Lower leg skin (tissue), 4 donors: ENCODE results near the gene RAD54L. TPM values are rescaled to one million over a fixed set of nuclear protein-coding genes. Genes with fewer than 3 reads are reported as not detected.
A peak's percentile ranks its signal among the peaks of the same experiment; 100 is the strongest.
"Not testable (repeated sequence)": the region's sequence is repeated elsewhere in the genome, so short reads cannot be mapped to it uniquely, and the experiment has no call there.

Source experiments
- DNase-seq, 2 donors: peaks; one replicate each; pipeline ENCODE4 v3.0.0-alpha.2; 2019; ENCODE audit warnings: low spot score in 2 of 2
- H3K4me3 ChIP-seq: fragments of 200-600 bp; sonication (generic); 2 replicates; pipeline ENCODE4 v1.5.1; 2017; ENCODE audit warnings: mild to moderate bottlenecking, low read depth; ENCODE audit not compliant: poor library complexity, severe bottlenecking
- CTCF ChIP-seq, 3 donors: fragments of 450-650 bp; IDR thresholded peaks; one replicate each; pipeline ENCODE4 v1.5.1; 2016; ENCODE audit warnings: antibody characterized with exemption in 3 of 3, mild to moderate bottlenecking in 3 of 3, moderate library complexity in 2 of 3
- POLR2A ChIP-seq, 2 donors: fragments of 450-650 bp; IDR thresholded peaks; one replicate each; pipeline ENCODE4 v1.6.1; 2016 to 2017; ENCODE audit warnings: antibody characterized with exemption in 2 of 2, mild to moderate bottlenecking in 1 of 2, moderate library complexity in 1 of 2
- WGBS, 2 donors: methylation state at CpG; one replicate each; pipeline ENCODE4 v1.1.5; 2018; 5-methylcytosine and 5-hydroxymethylcytosine counted together
- intact Hi-C: fragments of 100-400 bp; cut with DNase I; formaldehyde crosslinking; loops from one replicate; pipeline ENCODE4 v1.15.0; 2023; ENCODE audit warnings: low total_unique reads
- total RNA-seq, 4 donors: library from RNA; depleted of rRNA; stranded (reverse); fragments of >200 nt; gene quantifications; one replicate each; pipeline ENCODE4 v1.1.0, GENCODE V29; 2016

Gene RAD54L
- total RNA-seq, 4 donors from 2014 or later = 0.19 to 0.89 (median 0.47) TPM

GRCh38 chr1:46315669-46316403 lies 68.3 kb downstream of the RAD54L start:
- DNase-seq = no peak
- no peak overlapping the region for H3K4me3 ChIP-seq
- TF ChIP-seq POLR2A (IDR thresholded peaks at IDR 0.05) = no peak
- no peak for TF ChIP-seq CTCF (IDR thresholded peaks at IDR 0.05)
- 79 to 82% methylated on average over 3 of the region's 3 CpGs for WGBS, 2 donors
- intact Hi-C loops = no loop called here

- WGBS, 2 donors = 94 to 96% methylated on average over 1 of the region's 1 CpG
- DNase-seq = peak in 1 of 2 donors; percentile 20
- intact Hi-C loops = no loop called here
- TF ChIP-seq CTCF (IDR thresholded peaks at IDR 0.05) (no peak), POLR2A (IDR thresholded peaks at IDR 0.05) (no peak)
- no peak overlapping the region for H3K4me3 ChIP-seq
These were observed 69.8 kb downstream of the RAD54L start for GRCh38 chr1:46317323-46317722.

DNA sequence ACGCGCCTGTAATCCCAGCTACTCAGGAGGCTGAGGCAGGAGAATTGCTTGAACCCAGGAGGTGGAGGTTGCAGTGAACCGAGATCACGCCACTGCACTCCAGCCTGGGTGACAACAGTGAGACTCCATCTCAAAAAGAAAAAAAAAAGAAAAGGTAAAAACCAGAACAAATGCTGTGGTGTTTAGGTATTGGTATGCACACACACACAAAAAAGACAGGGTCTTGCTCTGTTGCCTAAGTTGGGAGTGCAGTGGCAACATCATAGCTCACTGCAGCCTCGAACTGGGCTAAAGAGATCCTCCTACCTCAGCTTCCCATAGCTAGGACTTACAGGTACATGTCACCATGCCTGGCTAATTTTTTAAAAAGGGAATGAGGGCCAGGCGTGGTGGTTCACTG lies 71.7 kb downstream of the RAD54L start:
- WGBS, 2 donors = 94 to 95% methylated on average over 6 of the region's 6 CpGs
- H3K4me3 ChIP-seq, intact Hi-C loops: not testable (repeated sequence)
- peak in 1 of 2 donors; percentile 12 for DNase-seq

- DNase-seq = peak in 1 of 2 donors; percentile 42
- intact Hi-C loops = loop anchor here (10.0 kb wide), 1 partner anchor 55 kb away; no protein-coding TSS in a partner anchor
- H3K4me3 ChIP-seq = not testable (repeated sequence)
- 83% methylated on average over 13 of the region's 13 CpGs for WGBS, 2 donors
These were observed 72.7 kb downstream of the RAD54L start for GRCh38 chr1:46319960-46320914.

GRCh38 chr1:46322191-46322590 lies 74.6 kb downstream of the RAD54L start:
- intact Hi-C loops = loop anchor here (10.0 kb wide), 1 partner anchor 57 kb away; no protein-coding TSS in a partner anchor
- 90 to 94% methylated on average over 6 of the region's 6 CpGs for WGBS, 2 donors
- peak in 1 of 2 donors; percentile 39 for DNase-seq
- not testable (repeated sequence) for H3K4me3 ChIP-seq

GRCh38 chr1:46325285-46326076 lies 77.9 kb downstream of the RAD54L start:
- not testable (repeated sequence) for H3K4me3 ChIP-seq, DNase-seq
- intact Hi-C loops = loop anchor here (10.0 kb wide), 1 partner anchor 61 kb away; no protein-coding TSS in a partner anchor
- WGBS, 2 donors = 86 to 87% methylated on average over 11 of the region's 11 CpGs

Other genes starting within 250 kb of the RAD54L start
- gene PIK3R3, start 115.1 kb upstream of the RAD54L start, total RNA-seq = 10 to 100 TPM in 3 of 4 donors, 1 to 10 TPM in 1; 4.4 to 18.4 (median 11.7) TPM
- gene TSPAN1, start 72.7 kb upstream of the RAD54L start, total RNA-seq = 10 to 100 TPM in 1 of 4 donors, 1 to 10 TPM in 3; 2.9 to 10.9 (median 5.9) TPM
- gene P3R3URF, start 71.3 kb upstream of the RAD54L start, total RNA-seq = not detected
- gene POMGNT1, start 49.3 kb upstream of the RAD54L start, total RNA-seq = 10 to 100 TPM; 26.4 to 46.7 (median 36.4) TPM
- gene LURAP1, start 44.4 kb upstream of the RAD54L start, total RNA-seq = 1 to 10 TPM; 2.4 to 5.1 (median 4.0) TPM
- gene LRRC41, start 55.9 kb downstream of the RAD54L start, total RNA-seq = 10 to 100 TPM; 74.6 to 87.8 (median 82.3) TPM
- gene UQCRH, start 55.9 kb downstream of the RAD54L start, total RNA-seq = 100 to 1,000 TPM; 223 to 278 (median 237) TPM
- 10 to 100 TPM; 15.6 to 62.3 (median 22.9) TPM for gene NSUN4, start 93.0 kb downstream of the RAD54L start, total RNA-seq
- gene FAAH, start 146.6 kb downstream of the RAD54L start, total RNA-seq = 10 to 100 TPM; 26.3 to 30.7 (median 28.4) TPM
- under 1 TPM in 3 of 4 donors, not detected in 1; 0.12 to 0.51 (median 0.42) TPM for gene DMBX1, start 242.1 kb downstream of the RAD54L start, total RNA-seq